ENCODE results near the gene CCNJL. TPM values are rescaled to one million over a fixed set of nuclear protein-coding genes. Genes with fewer than 3 reads are reported as not detected.

The CCNJL gene
- total and polyA plus RNA-seq, 7 donors = 0.04 to 1.3 (median 0.29) TPM; not detected in 1

GRCh38 chr5:160254706-160255105, 57.7 kb downstream of the CCNJL start:
- ATAC-seq = no peak
- 93 to 98% (median 98%) methylated on average over 6 of the region's 6 CpGs for WGBS, 3 donors
- H3K36me3 ChIP-seq (ENCODE audit: insufficient read depth in 1 of 2, low read depth in 1 of 2) = no peaks in the 10 kb centered on the region
- no peak for TF ChIP-seq CTCF (IDR thresholded peaks at IDR 0.05)
- no peak for DNase-seq
- H3K9me3 ChIP-seq = no peaks in the 10 kb centered on the region
- H3K27ac ChIP-seq = no peak overlapping the region
- intact Hi-C loops (cut with DNase I) = no loop called here
- no peak overlapping the region for H3K4me3 ChIP-seq
- H3K27me3 ChIP-seq (ENCODE audit: insufficient read depth in 3 of 3, low read length in 2 of 3) = no peaks in the 10 kb centered on the region
- no peaks in the 10 kb centered on the region for H3K4me1 ChIP-seq

DNA sequence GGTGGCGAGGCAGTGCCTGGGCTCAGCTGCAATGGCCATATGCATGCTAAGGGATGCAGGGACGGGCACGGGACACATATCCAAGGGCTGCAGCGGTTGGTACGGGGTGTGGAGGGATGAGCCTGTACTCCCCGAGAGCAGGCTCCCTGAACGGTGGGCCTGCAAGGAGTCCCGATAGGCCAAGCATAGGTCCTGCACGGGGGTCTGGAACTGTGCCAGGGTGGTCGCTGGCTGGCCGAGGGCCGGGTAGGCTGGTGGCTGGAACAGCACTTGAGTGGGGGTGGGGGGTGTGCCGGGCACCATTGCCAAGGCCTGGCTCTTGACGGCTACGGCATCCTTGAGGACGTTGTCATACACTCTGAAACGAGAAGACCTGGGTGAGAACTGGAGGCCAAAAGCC, 58.9 kb downstream of the CCNJL start:
- no peak for TF ChIP-seq CTCF (IDR thresholded peaks at IDR 0.05)
- no peaks in the 10 kb centered on the region for H3K27me3 ChIP-seq (ENCODE audit: insufficient read depth in 3 of 3, low read length in 2 of 3)
- intact Hi-C loops (cut with DNase I) = no loop called here
- H3K4me1 ChIP-seq = no peaks in the 10 kb centered on the region
- no peaks in the 10 kb centered on the region for H3K36me3 ChIP-seq (ENCODE audit: insufficient read depth in 1 of 2, low read depth in 1 of 2)
- peak in 1 of 4 donors; percentile 25 for ATAC-seq
- H3K27ac ChIP-seq = no peak overlapping the region
- H3K4me3 ChIP-seq = no peak overlapping the region
- DNase-seq = no peak
- 83 to 89% (median 83%) methylated on average over 17 of the region's 17 CpGs for WGBS, 3 donors
- no peaks in the 10 kb centered on the region for H3K9me3 ChIP-seq

DNA sequence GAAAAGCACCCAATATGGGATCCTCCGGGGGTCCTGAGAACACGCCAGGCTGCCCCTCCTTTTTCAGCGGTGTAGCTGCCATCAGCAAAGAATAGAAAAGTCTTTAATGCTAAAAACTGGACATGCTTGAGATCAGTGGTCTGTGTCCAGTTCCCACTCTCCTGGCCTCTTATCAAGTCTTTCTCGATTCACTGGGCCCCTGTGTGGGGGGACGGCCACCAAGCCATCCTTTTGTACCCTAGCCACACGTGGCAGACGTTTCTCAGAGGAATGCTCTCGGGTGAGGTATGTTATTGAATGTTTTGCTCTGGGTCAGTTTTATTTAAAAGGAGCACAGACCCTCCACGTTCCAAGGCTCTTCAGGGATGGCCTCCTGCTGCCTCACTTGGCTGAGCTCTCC, 59.4 kb downstream of the CCNJL start:
- ATAC-seq = no peak
- WGBS, 3 donors = 91 to 94% (median 93%) methylated on average over 9 of the region's 9 CpGs

DNA sequence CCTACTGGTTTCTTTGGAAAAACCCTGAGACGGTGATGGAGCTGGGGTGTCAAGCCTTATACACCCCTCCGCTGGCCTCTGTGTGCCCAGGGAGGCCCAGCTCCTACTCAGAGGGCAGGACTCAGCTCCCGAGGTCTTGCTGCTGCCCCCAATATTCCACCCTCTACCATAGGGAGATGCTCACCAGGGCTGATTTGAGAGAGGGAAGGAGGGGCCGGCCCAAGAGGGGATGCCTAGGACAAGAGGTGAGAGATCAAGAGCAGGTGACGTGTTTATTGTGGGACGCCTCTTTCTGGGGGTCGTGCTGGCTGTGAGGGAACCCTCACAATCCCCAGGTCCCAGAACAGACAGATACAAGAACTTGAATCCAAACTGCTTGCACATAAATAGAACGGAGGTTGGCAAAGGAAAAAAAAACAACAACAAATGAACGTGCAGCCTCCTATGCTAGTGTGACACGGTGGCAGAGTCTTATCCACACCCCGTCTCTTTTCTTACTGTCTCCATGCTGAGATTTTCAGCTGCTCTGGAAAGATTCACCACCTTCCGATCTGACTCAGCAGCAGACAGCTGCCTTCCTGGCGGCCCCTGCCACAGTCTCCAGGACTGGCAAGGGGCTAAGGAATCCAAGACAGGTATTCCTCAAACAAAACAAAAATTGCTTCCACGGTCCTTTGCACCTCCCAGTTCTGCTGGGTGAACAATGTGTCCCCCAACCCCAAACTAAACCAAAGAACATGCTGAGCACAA, 60.8 kb downstream of the CCNJL start:
- no peak for TF ChIP-seq CTCF (IDR thresholded peaks at IDR 0.05)
- intact Hi-C loops (cut with DNase I) = no loop called here
- ATAC-seq = no peak

More for the DNA sequence above, 59.4 kb downstream of the CCNJL start:
- Histone ChIP-seq H3K27ac (no peak overlapping the region), H3K4me1 (no peaks in the 10 kb centered on the region), H3K36me3 (ENCODE audit: insufficient read depth in 1 of 2, low read depth in 1 of 2) (no peaks in the 10 kb centered on the region), H3K4me3 (no peak overlapping the region), H3K27me3 (ENCODE audit: insufficient read depth in 3 of 3, low read length in 2 of 3) (no peaks in the 10 kb centered on the region), H3K9me3 (no peaks in the 10 kb centered on the region)
- TF ChIP-seq CTCF (IDR thresholded peaks at IDR 0.05) = no peak
- no peak for DNase-seq
- intact Hi-C loops (cut with DNase I) = no loop called here

GRCh38 chr5:160250826-160251225, 61.5 kb downstream of the CCNJL start:
- 65 to 83% (median 80%) methylated on average over 2 of the region's 2 CpGs for WGBS, 3 donors
- H3K36me3 ChIP-seq (ENCODE audit: insufficient read depth in 1 of 2, low read depth in 1 of 2) = no peaks in the 10 kb centered on the region
- H3K4me3 ChIP-seq = no peak overlapping the region
- no peak for TF ChIP-seq CTCF (IDR thresholded peaks at IDR 0.05)
- no peaks in the 10 kb centered on the region for H3K4me1 ChIP-seq
- no peaks in the 10 kb centered on the region for H3K27me3 ChIP-seq (ENCODE audit: insufficient read depth in 3 of 3, low read length in 2 of 3)
- no peak overlapping the region for H3K27ac ChIP-seq
- ATAC-seq (no peak), DNase-seq (no peak)
- intact Hi-C loops (cut with DNase I) = no loop called here
- H3K9me3 ChIP-seq = no peaks in the 10 kb centered on the region

More for the DNA sequence above, 60.8 kb downstream of the CCNJL start:
- Histone ChIP-seq H3K4me3 (no peak overlapping the region), H3K27me3 (ENCODE audit: insufficient read depth in 3 of 3, low read length in 2 of 3) (no peaks in the 10 kb centered on the region), H3K36me3 (ENCODE audit: insufficient read depth in 1 of 2, low read depth in 1 of 2) (no peaks in the 10 kb centered on the region), H3K27ac (no peak overlapping the region), H3K4me1 (no peaks in the 10 kb centered on the region), H3K9me3 (no peaks in the 10 kb centered on the region)
- no peak for DNase-seq
- 80 to 83% (median 83%) methylated on average over 14 of the region's 14 CpGs for WGBS, 3 donors

Measured in psoas muscle (tissue), 8 donors.